Psoas muscle (tissue), 8 donors: ENCODE measurements around the gene FAM131A. TPM values are rescaled to one million over a fixed set of nuclear protein-coding genes. Genes with fewer than 3 reads are reported as not detected.

Source experiments
- ATAC-seq, 4 donors: fragments of 200-7000 bp; cut with Tn5 transposase; one replicate each; pipeline ENCODE4 v1.9.1; 2020; ENCODE audit warnings: moderate library complexity in 3 of 4, mild to moderate bottlenecking in 2 of 4
- DNase-seq, 2 donors: peaks; one replicate each; pipeline ENCODE4 v3.0.0-alpha.2; 2020
- H3K27ac ChIP-seq: fragments of 200-600 bp; one replicate; pipeline ENCODE4 v1.8.0; 2022
- H3K27me3 ChIP-seq, 3 donors: fragments of 200-600 bp in 1 of 3; one replicate each; pipeline versions ENCODE4 v1.6.1 to v1.8.0; 2013 to 2022; ENCODE audit warnings: low read length in 2 of 3, mild to moderate bottlenecking in 2 of 3, moderate library complexity in 1 of 3; ENCODE audit not compliant: insufficient read depth in 3 of 3
- H3K36me3 ChIP-seq, 2 donors: fragments of 200-600 bp in 1 of 2; one replicate each; pipeline versions ENCODE4 v1.6.1 to v1.8.0; 2013 to 2022; ENCODE audit warnings: low read depth in 1 of 2, mild to moderate bottlenecking in 1 of 2, moderate library complexity in 1 of 2; ENCODE audit not compliant: insufficient read depth in 1 of 2
- H3K4me1 ChIP-seq: fragments of 200-600 bp; one replicate; pipeline ENCODE4 v1.8.0; 2022
- H3K4me3 ChIP-seq: fragments of 200-600 bp; one replicate; pipeline ENCODE4 v1.8.0; 2022; ENCODE audit warnings: mild to moderate bottlenecking
- H3K9me3 ChIP-seq: fragments of 200-600 bp; one replicate; pipeline ENCODE4 v1.8.0; 2022
- WGBS, 3 donors: extraction: QIAGEN DNeasy Blood & Tissue Kit; methylation state at CpG; one replicate each; pipeline versions ENCODE4 v1.1.6 to v1.1.7; 2013; 5-methylcytosine and 5-hydroxymethylcytosine counted together
- intact Hi-C, 2 donors: fragments of 100-400 bp; cut with DNase I; formaldehyde crosslinking; loops; one replicate each; pipeline versions ENCODE4 v1.11.0 to v1.14.2; 2022
- polyA plus RNA-seq, 3 donors: library from polyadenylated mRNA; stranded (reverse); fragments of 200-250 nt; gene quantifications; one replicate each; pipeline ENCODE4 v1.2.3, GENCODE V29; 2013
- total RNA-seq, 4 donors: library from RNA; stranded (reverse); fragmentation: NEBNext Ultra II Directional in 2 of 4; extraction: Animal tissue kit (Norgen Biotek cat#: 25700) in 2 of 4; gene quantifications; one replicate each; pipeline versions ENCODE4 v1.2.1 to v1.2.4, GENCODE V29; 2021 to 2023
- TF ChIP-seq, protein P1 (sequence below): fragments of 200-600 bp; IDR thresholded peaks from one replicate; pipeline ENCODE4 v1.8.0; 2022; ENCODE audit warnings: antibody characterized with exemption
- donor health status: healthy with polysubstance abuse.
- donor health status: DM: no; HTN: no; CAD: no; lungs with moderate emphysema.
- donor health status: Bipolar disorder and iron deficiency.
- donor health status: healthy.
- donor health status: DM: yes; HTN: yes; CAD: no.
- donor health status: DM: no; HTN: no; CAD: no.
- donor health status: DM: no; HTN: no; CAD: no.
- donor health status: DM: yes; HTN: yes; CAD: no.

The FAM131A gene
- total and polyA plus RNA-seq, 7 donors, result 12.6 to 26.8 (median 13.9) TPM

DNA sequence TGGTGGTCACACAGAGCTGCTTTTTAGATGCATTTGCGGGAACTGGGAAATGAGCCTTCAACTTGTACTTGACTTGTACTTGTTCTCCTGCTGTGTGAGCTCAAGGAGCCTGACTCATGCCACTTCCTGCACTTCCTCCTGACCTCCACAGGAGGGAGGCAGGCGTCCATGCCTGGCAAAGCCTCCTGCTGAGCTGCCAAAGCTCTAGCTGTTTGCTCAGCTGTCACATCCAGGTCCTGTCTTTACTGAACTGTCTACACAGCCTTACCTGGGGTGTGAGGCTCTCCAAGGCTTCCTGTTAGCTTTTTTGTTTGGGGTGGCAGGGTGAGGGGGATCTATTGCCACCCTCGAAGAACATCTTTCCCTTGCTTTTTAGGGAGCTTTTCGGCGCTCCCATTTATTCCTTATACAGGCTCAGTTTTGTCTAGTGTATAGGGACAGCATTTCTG is 34.2 kb downstream of the FAM131A start:
- TF ChIP-seq, protein P1, sequence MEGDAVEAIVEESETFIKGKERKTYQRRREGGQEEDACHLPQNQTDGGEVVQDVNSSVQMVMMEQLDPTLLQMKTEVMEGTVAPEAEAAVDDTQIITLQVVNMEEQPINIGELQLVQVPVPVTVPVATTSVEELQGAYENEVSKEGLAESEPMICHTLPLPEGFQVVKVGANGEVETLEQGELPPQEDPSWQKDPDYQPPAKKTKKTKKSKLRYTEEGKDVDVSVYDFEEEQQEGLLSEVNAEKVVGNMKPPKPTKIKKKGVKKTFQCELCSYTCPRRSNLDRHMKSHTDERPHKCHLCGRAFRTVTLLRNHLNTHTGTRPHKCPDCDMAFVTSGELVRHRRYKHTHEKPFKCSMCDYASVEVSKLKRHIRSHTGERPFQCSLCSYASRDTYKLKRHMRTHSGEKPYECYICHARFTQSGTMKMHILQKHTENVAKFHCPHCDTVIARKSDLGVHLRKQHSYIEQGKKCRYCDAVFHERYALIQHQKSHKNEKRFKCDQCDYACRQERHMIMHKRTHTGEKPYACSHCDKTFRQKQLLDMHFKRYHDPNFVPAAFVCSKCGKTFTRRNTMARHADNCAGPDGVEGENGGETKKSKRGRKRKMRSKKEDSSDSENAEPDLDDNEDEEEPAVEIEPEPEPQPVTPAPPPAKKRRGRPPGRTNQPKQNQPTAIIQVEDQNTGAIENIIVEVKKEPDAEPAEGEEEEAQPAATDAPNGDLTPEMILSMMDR, result peak; percentile 98

DNA sequence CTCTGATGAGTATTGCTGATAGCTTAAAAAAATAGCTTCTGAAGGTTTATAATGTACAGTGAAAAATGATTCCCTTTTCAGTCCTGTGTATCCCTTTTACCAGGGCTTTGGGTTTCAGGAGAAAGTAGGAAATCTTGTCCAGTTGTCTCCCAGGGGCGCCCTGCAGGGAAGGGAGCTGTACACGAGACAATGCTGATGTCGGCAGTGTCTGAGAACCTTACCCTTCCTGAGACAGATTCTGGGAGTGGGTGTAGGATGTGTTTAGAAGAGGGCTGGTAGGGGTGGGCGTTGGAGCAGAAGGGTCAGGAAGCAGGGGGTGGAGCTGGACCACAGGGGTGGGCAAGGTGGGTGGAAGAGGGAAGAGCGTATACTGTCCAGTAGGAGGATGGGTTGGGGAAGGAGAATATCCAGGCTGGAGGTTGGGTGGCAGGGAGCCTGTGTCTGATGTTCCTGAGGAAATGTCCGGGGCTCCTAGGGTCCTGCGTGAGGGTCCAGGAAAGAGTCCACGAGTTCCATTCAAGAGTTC is 35.0 kb downstream of the FAM131A start:
- 74 to 82% (median 75%) methylated on average over 8 of the region's 8 CpGs for WGBS, 3 donors
- DNase-seq (no peak), ATAC-seq (no peak)
- peaks cover 0 to 7% (median 0%) of the 10 kb centered on the region in 3 donors for H3K27me3 ChIP-seq
- TF ChIP-seq, protein P1, result no peak
- H3K27ac ChIP-seq, result no peak overlapping the region
- H3K4me1 ChIP-seq, result peaks cover 17% of the 10 kb centered on the region
- no peaks in the 10 kb centered on the region for H3K9me3 ChIP-seq
- intact Hi-C loops, result loop anchor here (2.0 to 10.0 kb wide), 3 partner anchors 92 to 402 kb away; no protein-coding TSS in a partner anchor
- H3K4me3 ChIP-seq, result no peak overlapping the region
- H3K36me3 ChIP-seq, result peaks cover 0 to 15% of the 10 kb centered on the region in 2 donors

More for the DNA sequence above, 34.2 kb downstream of the FAM131A start:
- WGBS, 3 donors, result 46 to 51% (median 49%) methylated on average over 5 of the region's 5 CpGs
- Histone ChIP-seq H3K4me1 (peaks cover 17% of the 10 kb centered on the region), H3K4me3 (no peak overlapping the region), H3K36me3 (peaks cover 2 to 22% of the 10 kb centered on the region in 2 donors), H3K27me3 (no peaks in the 10 kb centered on the region), H3K27ac (no peak overlapping the region), H3K9me3 (no peaks in the 10 kb centered on the region)
- peak; percentile 78 to 91 for DNase-seq
- intact Hi-C loops, result loop anchor here (1.0 to 10.0 kb wide), 6 partner anchors 93 to 403 kb away; no protein-coding TSS in a partner anchor
- ATAC-seq, result peak; percentile 91 to 97 (median 94)

DNA sequence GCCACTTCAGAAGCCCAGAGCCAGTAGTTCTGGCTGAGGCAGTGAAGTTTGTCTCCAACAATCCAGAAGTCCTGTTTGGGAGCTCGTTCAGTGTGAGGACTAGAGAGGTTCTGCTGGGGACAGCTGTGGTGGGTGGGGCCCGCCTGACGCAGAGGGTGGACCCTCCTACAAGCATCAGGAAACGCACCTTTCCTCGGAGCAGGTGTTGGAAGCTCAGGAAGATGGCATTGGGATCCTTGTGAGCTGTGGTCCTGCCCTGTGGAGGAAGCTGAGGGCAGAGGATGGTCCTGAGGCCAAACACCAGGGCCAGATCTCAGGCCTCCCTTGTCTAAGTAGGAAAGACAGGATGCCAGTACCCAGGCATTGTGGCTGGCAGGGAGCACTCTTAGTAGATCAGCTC is 35.5 kb downstream of the FAM131A start:
- no peaks in the 10 kb centered on the region for H3K9me3 ChIP-seq
- TF ChIP-seq, protein P1, result no peak
- ATAC-seq (no peak), DNase-seq (no peak)
- WGBS, 3 donors, result 42 to 63% (median 51%) methylated on average over 5 of the region's 5 CpGs
- no peak overlapping the region for H3K4me3 ChIP-seq
- peaks cover 0 to 9% (median 0%) of the 10 kb centered on the region in 3 donors for H3K27me3 ChIP-seq
- no peak overlapping the region for H3K27ac ChIP-seq
- intact Hi-C loops, result loop anchor here (2.0 to 10.0 kb wide), 3 partner anchors 92 to 402 kb away; no protein-coding TSS in a partner anchor
- peaks cover 0 to 10% of the 10 kb centered on the region in 2 donors for H3K36me3 ChIP-seq
- peaks cover 18% of the 10 kb centered on the region for H3K4me1 ChIP-seq

DNA sequence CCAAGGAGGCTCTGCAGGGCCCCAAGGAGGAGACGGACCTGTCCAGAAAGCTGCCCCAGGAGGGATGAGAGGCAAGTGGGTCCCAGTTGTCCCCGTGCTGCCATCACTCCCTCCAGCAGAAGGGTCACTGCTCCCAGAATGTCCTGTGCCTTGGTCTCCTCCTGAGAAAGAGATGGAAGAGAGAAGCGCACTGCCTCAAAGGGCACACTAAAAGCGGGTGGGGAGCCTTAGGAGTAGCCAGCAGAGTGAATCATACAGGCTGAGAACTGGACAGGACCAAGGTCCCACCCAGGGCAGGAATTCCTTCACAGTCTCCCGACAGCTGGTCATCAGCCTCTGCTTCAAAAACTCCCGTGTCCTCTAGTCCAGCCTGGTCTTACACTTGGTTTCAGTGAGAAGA is 36.0 kb downstream of the FAM131A start:
- TF ChIP-seq, protein P1, result no peak
- intact Hi-C loops, result loop anchor here (2.0 to 10.0 kb wide), 3 partner anchors 91 to 401 kb away; no protein-coding TSS in a partner anchor
- H3K4me3 ChIP-seq, result no peak overlapping the region
- DNase-seq (no peak), ATAC-seq (no peak)
- H3K36me3 ChIP-seq, result peaks cover 0 to 5% of the 10 kb centered on the region in 2 donors
- no peak overlapping the region for H3K27ac ChIP-seq
- peaks cover 19% of the 10 kb centered on the region for H3K4me1 ChIP-seq
- no peaks in the 10 kb centered on the region for H3K9me3 ChIP-seq
- 59 to 71% (median 60%) methylated on average over 6 of the region's 6 CpGs for WGBS, 3 donors
- peaks cover 0 to 10% (median 0%) of the 10 kb centered on the region in 3 donors for H3K27me3 ChIP-seq
